ENCODE data around the gene AFTPH. TPM values are rescaled to one million over a fixed set of nuclear protein-coding genes. Genes with fewer than 3 reads are reported as not detected.

Gene AFTPH
- total RNA-seq, 4 donors from 2014 or later: 30.3 to 52.8 (median 43.8) TPM

DNA sequence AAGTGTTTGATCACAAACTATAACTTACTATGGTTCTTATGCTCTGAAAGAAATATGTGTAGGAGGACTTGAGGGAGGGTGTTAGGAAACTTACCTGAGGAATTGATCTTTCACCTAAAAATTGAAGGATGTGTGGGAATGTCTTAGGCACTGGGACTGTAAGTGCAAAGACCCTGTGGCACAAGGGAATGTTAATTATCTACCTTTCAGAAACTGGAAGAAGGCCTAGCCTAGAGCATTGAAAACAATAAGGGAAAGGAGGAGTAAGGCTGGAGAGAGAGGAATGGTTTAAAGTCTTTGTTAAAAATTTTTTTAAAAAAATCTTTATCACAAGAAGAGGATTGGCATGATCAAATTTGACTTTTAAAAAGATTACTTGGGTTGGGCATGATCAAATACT, 7.9 kb downstream of the AFTPH start:
- no peak for DNase-seq
- H3K27ac ChIP-seq: no peak overlapping the region
- H3K4me3 ChIP-seq: no peak overlapping the region
- intact Hi-C loops (cut with DNase I): no loop called here
- H3K36me3 ChIP-seq: peaks cover 0 to 7% (median 0%) of the 10 kb centered on the region in 3 donors
- H3K9me3 ChIP-seq: no peaks in the 10 kb centered on the region
- TF ChIP-seq POLR2A (IDR thresholded peaks at IDR 0.05): no peak
- TF ChIP-seq, protein P1, sequence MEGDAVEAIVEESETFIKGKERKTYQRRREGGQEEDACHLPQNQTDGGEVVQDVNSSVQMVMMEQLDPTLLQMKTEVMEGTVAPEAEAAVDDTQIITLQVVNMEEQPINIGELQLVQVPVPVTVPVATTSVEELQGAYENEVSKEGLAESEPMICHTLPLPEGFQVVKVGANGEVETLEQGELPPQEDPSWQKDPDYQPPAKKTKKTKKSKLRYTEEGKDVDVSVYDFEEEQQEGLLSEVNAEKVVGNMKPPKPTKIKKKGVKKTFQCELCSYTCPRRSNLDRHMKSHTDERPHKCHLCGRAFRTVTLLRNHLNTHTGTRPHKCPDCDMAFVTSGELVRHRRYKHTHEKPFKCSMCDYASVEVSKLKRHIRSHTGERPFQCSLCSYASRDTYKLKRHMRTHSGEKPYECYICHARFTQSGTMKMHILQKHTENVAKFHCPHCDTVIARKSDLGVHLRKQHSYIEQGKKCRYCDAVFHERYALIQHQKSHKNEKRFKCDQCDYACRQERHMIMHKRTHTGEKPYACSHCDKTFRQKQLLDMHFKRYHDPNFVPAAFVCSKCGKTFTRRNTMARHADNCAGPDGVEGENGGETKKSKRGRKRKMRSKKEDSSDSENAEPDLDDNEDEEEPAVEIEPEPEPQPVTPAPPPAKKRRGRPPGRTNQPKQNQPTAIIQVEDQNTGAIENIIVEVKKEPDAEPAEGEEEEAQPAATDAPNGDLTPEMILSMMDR (IDR thresholded peaks at IDR 0.05): no peak
- peaks cover 0 to 52% (median 0%) of the 10 kb centered on the region in 3 donors for H3K4me1 ChIP-seq
- no peaks in the 10 kb centered on the region for H3K27me3 ChIP-seq

- Histone ChIP-seq H3K9me3 (no peaks in the 10 kb centered on the region), H3K27ac (no peak overlapping the region), H3K4me1 (peaks cover 0 to 44% (median 0%) of the 10 kb centered on the region in 3 donors), H3K36me3 (peaks cover 0 to 7% (median 0%) of the 10 kb centered on the region in 3 donors), H3K4me3 (no peak overlapping the region), H3K27me3 (no peaks in the 10 kb centered on the region)
- DNase-seq: no peak
- intact Hi-C loops (cut with DNase I): no loop called here
- TF ChIP-seq, protein P1 (IDR thresholded peaks at IDR 0.05): no peak
- TF ChIP-seq POLR2A (IDR thresholded peaks at IDR 0.05): no peak
Measured at GRCh38 chr2:64533882-64534281, 9.8 kb downstream of the AFTPH start.

GRCh38 chr2:64534363-64534762, 10.2 kb downstream of the AFTPH start:
- Histone ChIP-seq H3K27ac (no peak overlapping the region), H3K27me3 (no peaks in the 10 kb centered on the region), H3K9me3 (no peaks in the 10 kb centered on the region), H3K4me3 (no peak overlapping the region), H3K36me3 (peaks cover 0 to 7% (median 0%) of the 10 kb centered on the region in 3 donors), H3K4me1 (peaks cover 0 to 44% (median 0%) of the 10 kb centered on the region in 3 donors)
- intact Hi-C loops (cut with DNase I): no loop called here
- no peak for DNase-seq
- WGBS, 2 donors: 51 to 69% methylated on average over 3 of the region's 3 CpGs
- TF ChIP-seq POLR2A (IDR thresholded peaks at IDR 0.05): no peak
- TF ChIP-seq, protein P1 (IDR thresholded peaks at IDR 0.05): no peak

- intact Hi-C loops (cut with DNase I): no loop called here
- WGBS, 2 donors: 100% methylated on average over 1 of the region's 1 CpG
- DNase-seq: no peak
- TF ChIP-seq, protein P1 (IDR thresholded peaks at IDR 0.05): no peak
- no peak for TF ChIP-seq POLR2A (IDR thresholded peaks at IDR 0.05)
- Histone ChIP-seq H3K27ac (no peak overlapping the region), H3K27me3 (no peaks in the 10 kb centered on the region), H3K4me1 (peaks cover 0 to 44% (median 0%) of the 10 kb centered on the region in 3 donors), H3K36me3 (peaks cover 0 to under 1% (median 0%) of the 10 kb centered on the region in 3 donors), H3K9me3 (no peaks in the 10 kb centered on the region), H3K4me3 (no peak overlapping the region)
Measured at GRCh38 chr2:64535024-64535423, 10.9 kb downstream of the AFTPH start.

- H3K4me1 ChIP-seq: peaks cover 0 to 33% (median 0%) of the 10 kb centered on the region in 3 donors
- no peaks in the 10 kb centered on the region for H3K36me3 ChIP-seq
- no peak for TF ChIP-seq POLR2A (IDR thresholded peaks at IDR 0.05)
- no peak for DNase-seq
- 83 to 87% methylated on average over 2 of the region's 2 CpGs for WGBS, 2 donors
- intact Hi-C loops (cut with DNase I): no loop called here
- no peak overlapping the region for H3K4me3 ChIP-seq
- no peak overlapping the region for H3K27ac ChIP-seq
- H3K27me3 ChIP-seq: no peaks in the 10 kb centered on the region
- H3K9me3 ChIP-seq: no peaks in the 10 kb centered on the region
Measured at GRCh38 chr2:64537991-64538390, 13.9 kb downstream of the AFTPH start.

Measured in esophagus squamous epithelium (tissue), 5 donors.